Inflammatory macrophage treated with lipopolysaccharide for 1 hour (primary cell): ENCODE measurements around the gene GTF3C2.

Experiments used
- DNase-seq, 2 donors: peaks; one replicate each; pipeline ENCODE4 v3.0.0-alpha.2; 2020 to 2022

Gene GTF3C2, protein sequence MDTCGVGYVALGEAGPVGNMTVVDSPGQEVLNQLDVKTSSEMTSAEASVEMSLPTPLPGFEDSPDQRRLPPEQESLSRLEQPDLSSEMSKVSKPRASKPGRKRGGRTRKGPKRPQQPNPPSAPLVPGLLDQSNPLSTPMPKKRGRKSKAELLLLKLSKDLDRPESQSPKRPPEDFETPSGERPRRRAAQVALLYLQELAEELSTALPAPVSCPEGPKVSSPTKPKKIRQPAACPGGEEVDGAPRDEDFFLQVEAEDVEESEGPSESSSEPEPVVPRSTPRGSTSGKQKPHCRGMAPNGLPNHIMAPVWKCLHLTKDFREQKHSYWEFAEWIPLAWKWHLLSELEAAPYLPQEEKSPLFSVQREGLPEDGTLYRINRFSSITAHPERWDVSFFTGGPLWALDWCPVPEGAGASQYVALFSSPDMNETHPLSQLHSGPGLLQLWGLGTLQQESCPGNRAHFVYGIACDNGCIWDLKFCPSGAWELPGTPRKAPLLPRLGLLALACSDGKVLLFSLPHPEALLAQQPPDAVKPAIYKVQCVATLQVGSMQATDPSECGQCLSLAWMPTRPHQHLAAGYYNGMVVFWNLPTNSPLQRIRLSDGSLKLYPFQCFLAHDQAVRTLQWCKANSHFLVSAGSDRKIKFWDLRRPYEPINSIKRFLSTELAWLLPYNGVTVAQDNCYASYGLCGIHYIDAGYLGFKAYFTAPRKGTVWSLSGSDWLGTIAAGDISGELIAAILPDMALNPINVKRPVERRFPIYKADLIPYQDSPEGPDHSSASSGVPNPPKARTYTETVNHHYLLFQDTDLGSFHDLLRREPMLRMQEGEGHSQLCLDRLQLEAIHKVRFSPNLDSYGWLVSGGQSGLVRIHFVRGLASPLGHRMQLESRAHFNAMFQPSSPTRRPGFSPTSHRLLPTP

DNA sequence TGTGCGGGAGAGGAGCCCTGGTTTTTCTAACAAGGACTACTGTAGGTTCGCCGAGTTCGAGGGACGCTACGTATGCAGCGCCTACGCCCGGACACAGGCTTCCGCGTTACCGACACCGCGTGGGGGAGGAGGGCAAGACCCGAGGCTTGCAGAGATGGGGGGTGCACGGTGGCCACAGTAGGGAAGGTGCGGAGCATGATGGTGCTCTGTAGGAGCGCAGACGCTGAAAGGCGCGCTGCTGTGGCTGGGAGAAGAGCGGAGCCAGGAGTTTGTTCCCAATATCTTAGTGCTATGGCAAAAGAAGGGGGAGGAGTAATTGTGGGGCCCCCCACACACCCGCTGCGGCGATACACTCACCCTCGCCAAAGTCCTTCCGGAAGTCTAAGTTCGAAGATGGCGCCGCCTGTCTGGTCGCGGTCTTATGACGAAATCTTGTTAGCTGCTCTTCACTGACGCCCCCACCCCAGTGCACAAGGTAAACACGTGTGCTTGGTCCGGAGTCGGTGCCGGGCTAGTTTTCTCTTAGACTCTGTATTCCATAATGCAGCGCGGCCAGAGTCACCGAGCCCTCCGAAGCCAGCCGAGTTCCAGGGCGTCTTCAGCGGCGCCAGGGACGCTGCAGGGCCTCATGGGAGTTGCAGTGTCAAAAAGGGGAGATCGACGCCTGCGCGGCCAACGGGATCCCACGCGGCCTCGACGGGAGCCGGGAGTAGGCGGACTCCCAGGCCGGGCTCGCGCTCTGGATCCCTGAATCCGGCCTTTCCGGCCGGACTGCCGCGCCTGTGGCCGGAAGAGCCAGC, at the start of gene GTF3C2:
Gene GTF3C2 (minus strand): TSS at position 383 of the 800 bp plus-strand sequence. CDS start 13,210 bp downstream, outside the sequence.
- DNase-seq, result peak; percentile 94 to 98

DNA sequence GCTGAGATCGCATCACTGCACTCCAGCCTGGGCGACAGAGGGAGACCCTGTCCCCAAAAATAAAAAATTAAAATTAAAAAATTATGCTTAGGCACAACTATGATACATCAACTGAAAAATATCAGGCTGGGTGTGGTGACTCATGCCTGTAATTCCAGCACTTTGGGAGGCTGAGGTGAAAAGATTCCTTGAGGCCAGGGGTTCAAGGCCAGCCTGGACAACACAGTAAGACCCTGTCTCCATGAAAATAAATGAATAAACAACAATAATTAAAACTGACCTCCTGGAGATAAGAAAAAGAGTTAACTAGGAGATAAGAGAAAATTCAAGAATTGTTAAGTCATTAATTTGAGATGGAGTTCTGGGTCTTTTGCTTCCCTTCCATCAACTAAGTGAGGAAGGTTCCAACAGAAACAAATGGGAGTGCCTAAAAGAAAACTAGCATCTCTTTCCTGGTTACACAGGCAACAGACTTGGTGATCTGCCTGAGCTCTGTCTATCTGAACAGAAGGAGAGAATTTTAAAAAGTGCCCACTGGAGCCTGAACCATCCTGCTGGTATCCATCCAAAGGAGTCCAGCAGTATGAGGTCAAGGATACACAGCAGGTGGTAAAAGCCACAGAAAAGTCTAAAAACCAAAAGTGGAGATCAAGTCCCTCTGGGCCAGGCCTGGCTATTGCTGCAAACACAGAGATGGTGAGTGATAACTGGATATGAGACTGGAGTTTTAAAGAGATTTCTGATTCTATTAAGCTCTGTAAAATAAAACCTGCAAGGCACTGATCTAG, 44.0 kb upstream of the GTF3C2 start:
- no peak for DNase-seq

DNA sequence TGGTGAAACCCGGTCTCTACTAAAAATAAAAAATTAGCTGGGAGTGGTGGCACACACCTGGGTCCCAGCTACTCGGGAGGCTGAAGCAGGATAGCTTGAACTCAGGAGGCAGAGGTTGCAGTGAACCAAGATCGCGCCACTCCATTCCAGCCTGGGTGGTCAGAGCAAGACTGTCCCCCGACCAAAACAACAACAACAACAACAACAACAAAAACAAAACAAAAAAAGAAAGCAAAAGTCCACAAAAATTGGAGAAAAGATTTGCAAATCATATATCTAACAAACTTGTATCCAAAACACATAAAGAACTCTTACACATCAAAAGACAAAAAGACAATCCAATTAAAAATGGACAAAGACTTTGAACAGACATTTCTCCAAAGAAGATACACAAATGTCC, 42.4 kb upstream of the GTF3C2 start:
- no peak for DNase-seq

DNA sequence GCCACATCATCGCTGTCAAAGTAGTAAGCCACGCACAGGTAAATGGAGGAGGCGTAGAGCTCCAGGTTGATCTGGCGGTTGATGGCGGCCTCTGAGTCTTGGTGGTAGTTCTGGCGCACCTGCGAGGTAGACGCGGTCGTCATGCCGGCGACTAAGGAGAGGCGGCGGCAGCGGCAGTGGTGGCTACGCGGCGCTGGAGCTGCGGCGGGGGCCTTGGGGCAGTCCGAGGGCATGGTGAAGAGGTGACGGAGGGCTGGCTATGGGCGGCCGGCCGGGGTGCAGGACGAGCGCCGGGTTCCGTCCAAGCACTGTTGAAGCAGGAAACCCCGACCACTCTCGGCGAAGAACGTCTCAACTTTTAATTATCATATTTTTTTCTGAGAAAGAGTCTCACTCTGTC, 36.7 kb upstream of the GTF3C2 start:
- no peak for DNase-seq

DNA sequence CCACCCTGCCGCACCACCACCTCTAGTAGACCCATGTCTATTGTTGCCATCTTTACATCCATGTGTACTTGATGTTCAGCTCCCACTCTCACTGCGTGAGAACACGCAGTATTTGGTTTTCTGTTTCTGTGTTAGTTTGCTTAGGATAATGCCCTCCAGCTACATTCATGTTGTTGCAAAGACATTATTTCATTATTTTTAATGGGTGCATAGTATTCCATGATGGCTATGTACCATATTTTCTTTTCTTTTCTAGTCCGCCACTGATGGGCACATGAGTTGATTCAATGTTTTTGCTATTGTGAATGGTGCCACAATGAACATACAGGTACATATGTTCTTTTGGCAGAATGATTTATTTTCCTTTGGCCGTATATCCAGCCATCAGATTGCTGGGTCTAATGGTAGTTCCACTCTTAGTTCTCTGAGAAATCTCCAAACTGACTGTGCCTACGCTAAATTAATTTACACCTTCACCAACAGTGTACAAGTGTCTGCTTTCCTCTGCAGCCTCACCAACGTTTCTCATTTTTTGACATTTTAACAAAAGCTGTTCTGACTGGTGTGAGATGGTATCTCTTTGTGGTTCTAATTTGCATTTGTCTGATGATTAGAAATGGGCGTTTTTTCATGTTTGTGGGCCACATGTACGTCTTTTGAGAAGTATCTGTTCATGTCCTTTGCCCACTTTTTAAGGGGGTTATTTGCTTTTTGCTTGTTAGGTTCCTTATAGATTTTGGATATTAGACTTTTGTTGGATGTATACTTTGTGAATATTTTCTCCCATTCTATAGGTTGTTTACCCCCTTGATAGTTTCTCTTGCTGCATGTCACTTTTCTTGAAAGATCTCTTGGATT, 34.5 kb upstream of the GTF3C2 start:
- no peak for DNase-seq

DNA sequence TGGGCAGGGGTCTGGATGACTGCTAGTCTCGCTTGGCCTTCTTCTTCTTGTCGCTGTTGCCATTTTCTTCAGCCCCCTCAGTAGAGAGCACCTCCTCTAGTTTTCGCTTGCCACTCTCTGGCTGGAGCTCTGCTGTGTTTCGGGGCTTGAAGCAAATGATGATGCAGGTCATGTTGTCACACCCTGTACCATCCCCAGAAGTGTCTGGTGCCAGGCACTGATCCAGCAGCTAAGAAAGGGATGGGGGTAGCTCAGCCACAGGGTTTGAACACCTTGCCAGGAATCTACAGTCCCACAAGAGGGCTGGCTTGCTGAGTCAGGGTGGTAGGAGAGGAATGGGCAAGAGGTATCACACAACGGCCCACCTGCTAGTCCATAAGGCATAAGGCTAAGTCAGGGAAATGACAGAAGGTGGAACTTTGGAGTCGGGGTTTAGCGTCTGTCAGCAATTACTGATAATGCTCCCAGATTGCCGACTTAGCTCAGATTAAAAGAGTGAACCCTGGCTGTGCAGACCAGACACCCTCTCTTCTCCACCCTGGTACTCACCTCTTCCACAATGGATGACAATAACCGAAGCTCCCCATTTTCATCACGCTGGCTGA, 25.1 kb upstream of the GTF3C2 start:
- DNase-seq, result no peak

DNA sequence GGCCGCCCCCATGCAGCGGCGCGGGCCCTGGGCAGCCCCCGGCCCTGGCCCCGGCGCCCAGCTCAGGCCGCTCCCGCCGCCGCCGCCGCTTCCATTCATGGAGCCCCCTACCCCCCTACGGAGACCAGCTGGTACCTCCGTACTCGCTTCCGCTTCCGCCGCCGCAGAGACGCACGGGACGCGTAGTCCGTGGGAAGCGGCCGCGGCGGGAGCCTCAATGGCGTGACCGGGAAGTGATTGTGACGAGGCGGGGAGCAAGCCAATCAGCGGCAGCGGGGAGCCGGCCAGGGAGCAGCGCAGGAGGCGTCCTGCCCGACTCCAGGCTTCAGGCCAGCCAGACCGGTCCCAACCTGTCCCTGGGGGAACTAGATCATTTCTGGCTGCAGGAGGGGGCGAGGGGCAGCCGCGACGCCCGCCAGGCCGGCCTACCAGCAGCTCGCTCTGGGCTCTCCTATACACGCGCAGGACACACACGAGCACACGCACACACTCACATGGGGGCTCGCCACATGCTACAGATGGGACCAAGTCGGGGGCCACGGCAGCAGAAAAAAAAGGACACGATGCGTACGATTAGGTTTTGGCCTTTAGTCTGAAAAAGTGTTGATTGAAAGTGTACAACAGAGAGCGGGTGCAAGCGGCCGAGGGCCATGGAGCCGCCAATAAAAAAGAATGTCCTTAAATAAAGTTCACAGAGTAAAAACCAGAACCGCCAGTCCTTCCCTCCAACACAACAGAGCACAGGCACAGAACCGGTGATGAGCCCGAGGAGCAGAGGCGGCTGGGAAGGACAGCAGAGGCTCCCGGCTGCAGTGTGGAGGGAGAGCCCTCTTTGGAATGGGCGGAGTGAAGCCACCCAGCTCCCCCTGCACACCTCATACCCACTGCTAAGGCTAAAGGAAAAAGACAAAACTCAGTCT, 24.3 kb upstream of the GTF3C2 start, which contains the start of gene ZNF513:
Gene ZNF513 (minus strand): TSS at position 109 of the 920 bp plus-strand sequence. CDS start 208 bp downstream, outside the sequence.
- DNase-seq, result peak; percentile 95 to 96

DNA sequence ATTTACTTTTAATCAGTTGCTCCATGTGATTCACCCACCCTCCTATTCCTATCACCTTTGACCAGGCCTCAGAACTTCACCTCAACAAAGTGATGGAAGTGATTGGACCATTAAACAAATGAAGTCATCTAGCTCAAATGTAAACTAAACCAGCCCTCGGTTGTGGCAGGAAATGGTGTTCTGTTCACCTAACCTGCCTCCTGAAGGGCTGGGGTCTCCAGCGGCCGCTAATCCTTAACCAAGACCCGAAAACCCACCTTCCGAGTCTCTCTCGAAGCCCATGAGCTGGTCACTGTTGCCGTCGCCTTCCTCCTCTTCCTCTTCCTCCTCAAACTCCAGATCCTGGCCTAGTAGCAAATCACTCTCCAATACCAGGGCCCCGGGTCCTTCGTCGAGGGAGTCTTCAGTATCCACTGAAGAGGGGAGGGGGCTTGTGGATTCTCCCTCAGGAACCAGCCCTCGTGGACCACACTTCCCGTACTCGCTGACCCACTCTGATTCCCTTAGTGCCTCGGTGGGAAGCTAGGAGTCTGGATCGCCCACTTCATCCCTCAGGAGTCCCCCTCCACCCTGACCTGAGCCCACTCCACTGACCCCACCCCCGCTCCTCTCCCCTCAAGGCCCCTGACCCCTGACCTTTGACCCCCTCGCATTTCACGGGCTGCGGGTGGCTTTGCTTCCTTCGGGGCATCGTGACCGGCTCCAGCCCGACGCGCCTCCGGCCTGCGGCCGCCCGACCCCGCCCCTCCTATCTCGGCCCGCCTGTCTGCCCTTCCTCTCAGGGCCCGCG, 23.5 kb upstream of the GTF3C2 start:
- peak; percentile 58 for DNase-seq

DNA sequence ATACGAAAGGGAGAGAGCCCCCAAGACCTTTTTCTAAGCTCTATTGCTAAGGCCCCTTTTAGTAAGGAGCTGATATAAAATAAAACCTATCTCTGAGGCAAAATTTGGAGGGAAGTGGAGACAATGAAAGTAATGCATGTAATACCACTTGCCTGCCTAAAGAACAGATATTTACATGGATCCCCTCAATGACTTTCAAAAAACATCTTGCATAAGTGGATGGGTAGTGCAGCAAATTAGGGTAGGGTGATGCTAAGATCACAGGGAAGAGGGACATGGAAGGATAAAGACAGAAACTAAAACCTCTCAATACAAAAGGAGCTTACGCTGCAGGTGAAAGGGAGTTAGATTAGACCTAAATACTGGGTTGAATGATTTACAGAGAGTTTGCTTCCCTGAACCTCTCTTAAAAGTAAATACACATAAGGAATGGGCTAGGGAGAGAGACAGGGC, 22.8 kb upstream of the GTF3C2 start:
- DNase-seq, result no peak

DNA sequence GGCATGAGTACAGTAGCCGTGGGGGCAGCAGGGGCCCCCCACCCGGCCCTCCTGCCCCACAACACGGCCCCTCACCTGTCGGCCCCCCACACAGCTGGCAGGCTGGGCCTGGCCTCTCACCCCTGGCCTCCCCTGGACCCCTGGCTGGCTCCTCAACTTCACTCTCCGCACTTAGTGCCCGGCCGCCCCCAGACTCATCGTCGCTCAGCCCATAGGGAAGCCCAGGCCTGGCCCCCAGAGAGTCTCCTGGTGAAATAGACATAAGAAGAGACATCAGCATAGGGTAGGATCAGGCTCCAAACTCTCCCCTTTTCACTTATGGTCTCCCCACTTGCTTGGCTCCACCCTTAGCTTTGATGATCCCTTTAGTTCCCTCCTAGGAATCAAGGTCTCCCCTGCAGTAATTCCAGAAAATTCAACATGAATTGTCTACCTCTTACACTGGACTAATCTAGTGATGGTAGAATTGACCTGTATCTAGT, 22.3 kb upstream of the GTF3C2 start:
- DNase-seq, result no peak

DNA sequence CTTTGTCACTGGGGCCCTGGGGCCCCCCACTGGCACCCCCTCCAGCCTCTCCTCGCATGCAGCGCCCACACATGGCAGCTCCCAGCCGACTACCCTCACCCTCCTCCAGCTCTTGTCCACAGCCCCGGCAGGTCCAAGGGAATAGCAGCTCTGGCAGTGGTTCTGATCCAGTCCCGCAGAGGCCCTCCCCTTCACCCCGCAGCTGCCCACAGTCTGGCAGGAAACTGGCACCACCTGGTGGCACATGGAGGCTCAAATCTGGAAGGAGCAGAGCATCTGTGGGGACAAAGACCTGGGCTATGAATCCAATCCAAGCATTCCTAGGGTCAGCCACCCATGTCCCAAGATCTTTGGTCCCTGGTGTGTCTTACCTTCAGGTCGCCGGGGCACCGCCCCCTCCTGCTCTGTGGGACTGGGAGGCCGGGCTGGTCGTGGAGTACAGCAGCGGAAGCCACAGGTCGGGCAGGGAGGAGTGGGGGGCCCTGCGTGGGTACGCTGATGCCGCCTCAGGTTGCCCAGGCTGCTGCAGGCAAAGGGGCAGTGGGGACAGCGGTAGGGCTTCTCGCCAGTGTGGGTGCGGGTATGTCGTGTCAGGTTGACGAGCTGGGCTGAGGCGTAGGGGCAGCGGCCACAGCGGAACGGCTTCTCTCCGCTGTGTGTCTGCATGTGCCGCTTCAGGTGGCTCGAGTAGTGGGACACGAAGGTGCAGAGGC, 21.7 kb upstream of the GTF3C2 start:
- DNase-seq, result no peak

DNA sequence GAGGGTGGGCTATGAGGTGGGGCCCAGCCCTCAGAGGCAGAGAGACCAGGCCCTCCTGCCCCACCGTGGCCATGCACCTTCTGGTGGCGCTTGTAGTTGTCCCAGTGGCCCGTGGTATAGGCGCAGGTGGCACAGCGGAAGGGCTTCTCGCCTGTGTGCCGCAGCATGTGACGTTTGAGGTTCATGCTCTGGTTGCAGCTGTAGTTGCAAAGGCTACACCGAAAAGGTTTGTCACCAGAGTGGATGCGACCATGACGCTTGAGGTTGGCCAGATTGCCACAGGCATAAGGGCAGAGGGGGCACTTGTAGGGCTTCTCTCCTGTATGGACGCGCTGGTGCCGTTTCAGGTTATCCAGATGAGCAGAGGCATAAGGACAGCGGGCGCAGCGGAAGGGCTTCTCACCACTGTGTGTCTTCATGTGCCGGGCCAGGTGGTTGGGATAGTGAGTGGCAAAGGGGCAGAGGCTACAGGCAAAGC, 21.1 kb upstream of the GTF3C2 start:
- no peak for DNase-seq

DNA sequence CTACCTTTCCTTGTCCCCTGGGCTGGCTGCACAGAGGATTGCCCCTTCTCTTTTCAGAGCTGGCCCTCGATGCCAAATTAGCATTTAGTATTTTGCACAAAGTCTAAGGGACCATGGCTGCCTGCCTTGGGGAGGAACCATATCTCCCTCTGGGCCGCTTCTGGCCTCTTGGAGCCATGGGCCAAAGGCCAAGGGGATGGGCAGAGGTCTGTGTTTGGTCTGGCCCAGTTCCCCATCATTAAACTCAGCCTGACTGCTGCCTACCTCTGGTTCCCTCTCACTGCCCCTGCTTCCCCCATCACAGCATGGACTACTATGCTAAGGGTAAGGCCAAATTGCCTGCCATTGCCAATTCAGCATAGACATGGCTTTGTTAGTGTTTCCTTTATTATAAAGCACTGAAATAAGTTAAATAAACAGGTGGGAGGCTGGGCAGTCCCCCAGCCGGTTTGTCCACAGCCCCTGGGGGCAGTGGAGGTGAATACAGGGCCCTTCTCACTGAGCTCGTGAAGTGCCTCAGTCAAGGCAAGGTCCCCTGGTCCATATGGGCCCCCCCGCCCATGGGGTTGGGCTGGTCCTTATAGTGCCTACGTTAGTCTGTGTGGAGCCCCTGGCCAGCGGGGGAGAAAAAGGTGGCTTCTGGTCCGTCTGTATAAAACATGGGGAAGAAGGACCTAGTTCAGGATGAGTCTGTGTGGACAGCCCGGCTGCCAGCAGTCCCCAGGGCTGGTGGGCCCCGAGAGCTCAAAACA, 20.5 kb upstream of the GTF3C2 start:
- no peak for DNase-seq

DNA sequence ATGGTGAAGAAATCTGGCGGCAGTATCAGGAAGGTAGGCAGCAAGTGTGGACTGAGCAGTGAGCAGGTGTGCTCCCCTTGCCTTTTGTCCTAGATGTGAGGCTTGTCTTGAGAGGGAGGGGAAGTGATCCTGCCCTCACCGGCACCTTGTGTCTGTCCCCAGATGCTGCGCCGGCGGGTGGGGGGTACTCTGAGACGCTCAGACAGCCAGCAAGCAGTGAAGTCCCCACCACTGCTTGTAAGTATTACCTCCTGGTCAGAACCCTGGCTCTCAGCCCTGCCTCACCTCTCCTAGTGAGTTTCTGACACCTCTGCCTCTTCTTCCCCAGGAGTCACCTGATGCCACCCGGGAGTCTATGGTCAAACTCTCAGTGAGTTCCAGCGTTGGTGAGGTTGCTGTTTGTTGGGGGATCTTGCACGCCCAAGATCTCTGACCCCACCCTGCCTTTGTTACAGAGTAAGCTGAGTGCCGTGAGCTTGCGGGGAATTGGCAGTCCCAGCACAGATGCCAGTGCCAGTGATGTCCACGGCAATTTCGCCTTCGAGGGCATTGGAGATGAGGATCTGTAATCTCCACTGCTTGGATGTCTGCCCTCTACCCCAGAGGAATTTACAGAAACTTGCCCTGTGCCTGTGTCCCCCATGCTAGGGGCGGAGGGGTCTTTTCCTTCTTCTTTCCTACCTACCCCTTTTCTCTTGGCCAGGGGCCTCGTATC, 19.7 kb upstream of the GTF3C2 start:
- no peak for DNase-seq

DNA sequence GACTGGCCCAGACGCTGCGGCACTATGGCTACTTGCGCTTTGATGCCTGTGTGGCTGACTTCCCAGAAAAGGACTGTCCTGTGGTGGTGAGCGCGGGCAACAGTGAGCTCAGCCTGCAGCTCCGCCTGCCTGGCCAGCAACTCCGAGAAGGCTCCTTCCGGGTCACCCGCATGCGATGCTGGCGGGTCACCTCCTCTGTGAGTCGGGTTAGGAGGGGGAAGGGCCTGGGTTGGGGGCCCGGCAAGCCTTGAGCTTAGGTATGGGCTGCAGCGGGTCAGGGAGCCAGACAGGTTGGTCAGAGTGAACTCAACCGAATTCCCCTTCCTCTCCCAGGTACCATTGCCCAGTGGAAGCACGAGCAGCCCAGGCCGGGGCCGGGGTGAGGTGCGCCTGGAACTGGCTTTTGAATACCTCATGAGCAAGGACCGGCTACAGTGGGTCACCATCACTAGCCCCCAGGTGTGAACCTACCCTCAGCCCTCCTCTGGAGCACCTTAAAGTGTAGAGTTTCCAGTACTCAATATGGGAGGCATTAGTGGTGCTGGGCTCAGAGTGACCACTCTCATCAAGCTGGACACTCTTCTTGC, 19.0 kb upstream of the GTF3C2 start:
- no peak for DNase-seq

DNA sequence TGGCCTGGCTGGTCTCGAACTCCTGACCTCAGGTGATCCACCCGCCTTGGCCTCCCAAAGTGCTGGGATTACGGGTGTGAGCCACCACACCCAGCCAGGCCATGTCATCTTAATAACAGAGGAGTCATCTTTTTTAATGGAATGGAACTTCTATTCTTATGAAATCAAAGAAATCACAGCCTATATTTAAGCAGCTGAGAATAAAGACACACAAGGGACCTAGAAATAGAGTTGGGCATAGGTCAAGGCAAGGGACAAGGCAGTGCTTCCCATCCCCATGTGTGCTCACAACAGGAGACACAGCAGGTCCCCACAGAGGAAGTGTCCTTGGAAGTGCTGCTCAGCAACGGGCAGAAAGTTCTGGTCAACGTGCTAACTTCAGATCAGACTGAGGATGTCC, 17.0 kb upstream of the GTF3C2 start:
- peak; percentile 58 to 76 for DNase-seq
